ACHN (cell line): Measurements from ENCODE around the gene RTP5.

Experiments used
- DNase-seq: peaks from one replicate; pipeline ENCODE4 v3.0.0-alpha.2; 2015
- in situ Hi-C: cut with HindIII; loops from 2 replicates; pipeline ENCODE4 v1.10.0; 2017; ENCODE audit warnings: low sequenced_read_pairs, low pct_ligation_motif_present, low pct_unique_long_range_greater_than_20kb

Gene RTP5

DNA sequence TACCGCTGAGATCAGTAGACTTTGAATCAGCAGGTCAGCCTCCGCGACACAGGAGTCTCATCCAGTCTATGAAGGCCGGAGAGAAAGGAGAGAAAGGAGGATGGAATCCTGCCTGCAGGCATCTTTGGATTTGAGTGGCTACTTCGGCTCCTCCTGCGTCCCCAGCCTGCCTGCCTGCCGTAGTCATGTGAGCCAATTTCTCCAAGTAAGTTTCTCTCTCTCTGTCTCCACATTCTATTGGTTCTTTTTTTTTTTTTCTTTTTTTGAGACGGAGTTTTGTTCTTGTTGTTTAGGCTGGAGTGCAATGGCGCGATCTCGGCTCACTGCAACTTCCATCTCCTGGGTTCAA, 27.5 kb upstream of the RTP5 start:
- in situ Hi-C loops: no loop called here
- DNase-seq: no peak

DNA sequence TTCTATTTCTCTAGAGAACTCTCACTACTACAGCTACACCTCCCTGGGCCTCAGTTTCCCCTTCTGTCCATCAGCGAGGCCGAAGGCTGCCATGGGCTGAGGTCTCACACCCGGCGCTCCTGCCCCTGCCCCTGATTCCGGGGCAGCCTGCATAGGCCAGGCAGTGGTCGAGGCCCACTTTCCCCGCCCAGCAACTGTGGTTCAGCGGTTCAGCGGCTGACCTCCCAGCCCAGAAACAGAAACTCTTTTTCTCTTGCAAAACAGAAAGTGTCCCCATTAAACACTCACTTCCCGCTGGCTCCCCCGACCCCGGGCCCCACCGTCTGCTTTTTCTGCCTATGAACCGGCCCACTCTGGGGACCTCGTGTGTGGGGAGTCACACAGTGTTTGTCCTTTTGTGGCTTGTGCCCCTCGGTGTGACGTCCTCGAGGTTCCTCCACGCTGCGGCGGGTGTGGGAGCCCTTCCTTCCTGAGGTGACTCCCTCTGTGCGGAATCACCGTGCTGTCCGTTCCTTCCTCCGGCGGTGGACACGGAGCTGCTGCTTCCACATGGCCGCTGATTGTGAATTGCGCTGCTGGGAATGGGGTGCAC, 26.8 kb upstream of the RTP5 start:
- in situ Hi-C loops: no loop called here
- no peak for DNase-seq

DNA sequence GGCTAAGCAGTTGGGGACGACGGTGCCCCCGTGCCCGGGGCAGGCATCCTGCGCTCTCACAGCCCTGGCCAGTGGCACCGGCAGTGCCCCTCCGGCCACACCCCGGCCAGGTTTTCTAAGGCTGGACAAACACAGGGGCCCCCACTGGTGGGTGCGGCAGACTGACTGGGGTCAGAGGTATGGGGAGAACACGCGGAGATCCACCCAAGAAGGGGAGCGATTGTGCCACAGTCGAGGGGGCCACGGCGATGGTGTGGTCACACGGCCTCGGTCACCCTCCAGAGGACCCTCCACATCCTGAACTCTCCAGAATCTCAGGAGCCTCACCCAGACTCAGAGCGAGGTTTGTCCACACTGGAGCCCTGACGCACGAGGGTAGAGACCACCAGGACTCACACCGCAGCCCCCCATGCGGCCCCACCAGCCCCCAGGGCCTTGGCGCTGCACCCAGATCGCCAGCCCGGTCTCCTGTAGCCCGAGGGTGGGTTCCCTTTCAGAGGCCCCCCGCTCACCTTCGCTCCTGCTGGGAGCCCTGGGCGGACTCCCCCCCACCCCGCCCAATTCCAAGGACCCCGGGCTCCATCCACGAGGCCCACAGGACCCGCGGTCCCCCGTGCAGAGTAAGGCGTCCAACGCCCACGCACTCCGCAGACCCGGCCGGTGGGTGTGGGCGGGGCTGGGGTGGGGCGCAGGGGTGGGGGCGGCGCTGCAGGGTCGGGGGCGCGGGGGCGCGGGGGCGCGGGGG, 26.0 kb upstream of the RTP5 start:
- in situ Hi-C loops: no loop called here

DNA sequence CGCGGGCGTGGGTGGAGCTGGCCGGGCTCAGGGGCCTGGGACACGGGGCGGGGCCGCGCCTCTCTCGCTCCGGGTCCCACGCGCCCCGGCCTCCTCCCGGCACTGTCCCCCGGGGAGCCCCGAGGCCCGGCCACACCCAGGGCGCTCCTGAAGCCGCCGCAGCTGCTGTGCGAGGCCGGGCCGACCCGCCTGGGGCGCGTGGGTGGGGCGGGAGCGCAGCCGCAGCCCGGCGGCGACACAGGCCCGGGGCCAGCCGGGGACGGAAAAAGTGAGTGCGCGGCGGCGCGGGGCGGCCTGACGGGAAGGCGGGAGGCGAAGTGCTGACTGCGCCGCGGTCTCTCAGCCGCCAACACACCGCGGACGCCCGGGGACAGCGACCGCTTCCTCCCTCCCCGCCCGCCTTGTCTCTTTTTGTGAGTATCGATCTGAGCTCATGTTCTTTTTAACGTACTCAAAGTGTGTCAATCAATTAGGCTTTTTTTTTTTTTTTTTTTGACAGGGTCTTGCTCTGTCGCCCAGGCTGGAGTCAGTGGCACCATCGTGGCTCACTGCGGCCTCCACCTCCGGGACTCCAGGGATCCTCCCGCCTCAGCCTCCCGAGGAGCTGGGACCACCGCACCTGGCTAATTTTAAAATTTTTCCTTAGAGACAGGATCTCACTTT, 25.3 kb upstream of the RTP5 start:
- DNase-seq: no peak
- in situ Hi-C loops: no loop called here

More for the DNA sequence above, 26.0 kb upstream of the RTP5 start:
- no peak for DNase-seq

DNA sequence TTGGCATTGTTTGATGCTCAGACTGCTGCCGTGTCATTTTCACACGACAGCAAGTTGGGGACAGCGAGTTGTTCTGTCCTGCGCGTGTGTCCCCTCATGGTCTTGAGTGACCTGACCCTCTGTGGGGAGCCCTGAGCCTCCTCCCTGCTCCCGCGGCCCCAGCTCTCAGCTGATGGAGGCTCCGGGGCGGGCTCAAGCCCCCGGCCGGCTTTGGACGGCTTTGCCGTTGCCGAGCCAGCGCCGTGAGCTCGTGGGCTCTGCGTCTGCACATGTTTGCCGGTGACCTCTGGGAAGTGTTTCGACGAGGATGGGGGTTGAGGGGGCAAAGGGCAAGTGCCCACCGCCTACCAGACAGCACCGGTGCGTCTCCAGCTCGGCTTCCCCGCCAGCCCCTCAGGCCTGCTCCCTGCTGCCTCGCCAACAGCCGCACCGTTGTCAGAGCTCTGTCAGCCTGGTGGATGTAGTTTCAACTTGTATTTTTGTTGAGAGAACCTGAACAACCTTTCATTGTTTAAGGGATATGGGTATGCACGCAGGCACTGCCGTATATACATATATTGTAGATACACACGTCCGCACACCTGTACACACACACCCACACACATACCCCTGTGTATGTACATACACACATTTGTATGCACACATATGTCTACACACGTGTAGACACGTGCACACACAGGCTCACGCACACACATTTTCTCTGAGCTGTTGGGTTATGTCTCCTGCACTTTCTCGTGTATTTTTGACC, 24.5 kb upstream of the RTP5 start:
- in situ Hi-C loops: no loop called here
- no peak for DNase-seq

DNA sequence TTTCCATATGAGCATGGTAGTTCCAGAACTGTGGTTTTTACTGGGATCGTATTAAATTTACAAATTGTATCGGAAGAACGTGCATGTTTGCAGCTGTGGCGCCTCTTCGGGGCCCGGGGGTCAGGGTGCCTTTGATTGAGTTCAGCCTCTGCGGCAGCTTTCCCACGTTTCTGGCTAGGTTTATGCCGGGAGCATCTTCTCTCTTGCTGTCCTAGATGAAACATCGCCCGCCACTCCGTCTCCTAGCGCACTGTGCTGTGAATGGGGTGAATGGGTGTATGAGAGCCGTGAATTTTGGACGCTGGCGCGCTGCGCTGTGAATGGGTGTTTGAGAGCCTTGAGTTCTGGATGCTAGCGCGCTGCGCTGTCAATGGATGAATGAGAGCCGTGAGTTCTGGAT, 23.1 kb upstream of the RTP5 start:
- no peak for DNase-seq
- in situ Hi-C loops: no loop called here

DNA sequence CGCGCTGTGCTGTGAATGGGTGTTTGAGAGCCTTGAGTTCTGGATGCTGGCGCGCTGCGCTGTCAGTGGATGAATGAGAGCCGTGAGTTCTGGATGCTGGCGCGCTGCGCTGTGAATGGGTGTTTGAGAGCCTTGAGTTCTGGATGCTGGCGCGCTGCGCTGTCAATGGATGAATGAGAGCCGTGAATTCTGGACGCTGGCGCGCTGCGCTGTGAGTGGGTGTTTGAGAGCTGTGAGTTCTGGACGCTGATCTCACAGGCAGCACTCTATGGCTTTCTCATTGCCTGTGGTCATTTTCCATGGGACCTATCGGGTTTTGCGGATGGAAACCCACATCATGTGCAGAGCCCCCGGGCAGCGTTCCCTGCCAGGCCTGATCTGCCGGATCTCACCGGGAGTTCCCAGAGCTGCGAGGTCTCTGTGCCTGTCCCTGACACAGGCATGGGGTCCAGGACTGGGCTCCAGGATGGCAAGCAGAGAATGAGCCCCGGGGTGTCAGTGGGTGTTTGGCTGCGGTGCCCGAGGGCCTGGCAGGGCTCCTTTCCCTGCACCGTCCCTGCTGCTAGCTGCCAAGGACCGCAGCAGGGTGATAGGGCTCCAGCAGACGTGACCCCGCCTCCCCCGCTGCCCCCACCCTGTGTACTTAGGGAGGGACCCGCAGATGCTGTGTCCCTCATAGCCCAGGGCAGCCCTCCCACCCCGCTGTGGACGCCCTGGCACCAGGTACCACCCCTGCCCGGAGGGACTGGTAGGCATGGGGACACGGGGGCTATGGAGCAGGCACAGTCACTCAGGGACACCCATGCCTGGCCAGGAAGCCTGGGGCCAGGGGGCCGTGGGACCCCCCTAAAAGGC, 20.5 kb upstream of the RTP5 start:
- in situ Hi-C loops: no loop called here

DNA sequence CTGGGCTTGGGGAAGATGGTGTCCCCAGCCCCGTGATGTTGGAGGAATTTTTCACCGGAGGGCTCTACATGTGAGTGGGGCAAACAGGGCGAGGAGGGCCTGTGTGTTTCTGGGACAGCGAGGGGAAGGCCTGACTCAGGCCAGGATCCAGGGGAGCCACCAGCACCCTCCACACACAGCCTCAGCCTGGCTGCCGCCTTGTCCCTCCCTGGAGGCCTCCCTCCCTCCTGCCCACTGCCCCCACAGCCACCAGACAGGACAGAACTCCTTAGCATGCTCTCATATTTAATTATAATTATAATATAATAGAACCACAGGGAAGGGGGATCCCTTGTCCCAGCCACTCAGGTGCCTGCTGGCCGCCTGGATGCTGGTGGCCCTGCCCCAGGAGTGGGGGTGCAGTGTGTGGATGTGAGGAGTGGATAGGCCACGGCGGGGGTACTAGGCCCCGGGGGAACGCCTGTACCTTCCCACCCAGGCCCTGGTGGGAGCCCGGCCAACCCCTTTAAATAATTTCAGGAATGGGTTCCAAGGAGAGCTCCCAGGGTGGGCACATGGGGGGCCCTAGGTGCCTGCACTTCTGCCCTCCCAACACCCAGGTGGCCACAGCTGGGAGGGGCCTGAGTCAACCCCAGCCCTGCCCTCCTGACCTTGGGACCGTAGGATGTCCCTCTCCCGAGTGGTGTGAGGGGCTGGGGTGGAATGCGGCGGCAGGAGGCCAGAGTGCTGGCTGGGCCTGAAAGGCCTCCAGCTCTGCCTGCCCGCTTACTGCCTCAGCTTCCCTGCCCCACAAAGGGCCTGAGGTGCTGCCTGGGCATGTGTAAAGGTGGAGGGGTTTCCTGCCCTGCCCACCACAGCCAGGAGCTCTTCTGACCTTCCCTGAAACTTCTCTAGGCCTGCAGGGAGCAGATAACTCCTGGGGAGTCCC, 19.6 kb upstream of the RTP5 start:
- no peak for DNase-seq
- in situ Hi-C loops: no loop called here

More for the DNA sequence above, 20.5 kb upstream of the RTP5 start:
- no peak for DNase-seq

DNA sequence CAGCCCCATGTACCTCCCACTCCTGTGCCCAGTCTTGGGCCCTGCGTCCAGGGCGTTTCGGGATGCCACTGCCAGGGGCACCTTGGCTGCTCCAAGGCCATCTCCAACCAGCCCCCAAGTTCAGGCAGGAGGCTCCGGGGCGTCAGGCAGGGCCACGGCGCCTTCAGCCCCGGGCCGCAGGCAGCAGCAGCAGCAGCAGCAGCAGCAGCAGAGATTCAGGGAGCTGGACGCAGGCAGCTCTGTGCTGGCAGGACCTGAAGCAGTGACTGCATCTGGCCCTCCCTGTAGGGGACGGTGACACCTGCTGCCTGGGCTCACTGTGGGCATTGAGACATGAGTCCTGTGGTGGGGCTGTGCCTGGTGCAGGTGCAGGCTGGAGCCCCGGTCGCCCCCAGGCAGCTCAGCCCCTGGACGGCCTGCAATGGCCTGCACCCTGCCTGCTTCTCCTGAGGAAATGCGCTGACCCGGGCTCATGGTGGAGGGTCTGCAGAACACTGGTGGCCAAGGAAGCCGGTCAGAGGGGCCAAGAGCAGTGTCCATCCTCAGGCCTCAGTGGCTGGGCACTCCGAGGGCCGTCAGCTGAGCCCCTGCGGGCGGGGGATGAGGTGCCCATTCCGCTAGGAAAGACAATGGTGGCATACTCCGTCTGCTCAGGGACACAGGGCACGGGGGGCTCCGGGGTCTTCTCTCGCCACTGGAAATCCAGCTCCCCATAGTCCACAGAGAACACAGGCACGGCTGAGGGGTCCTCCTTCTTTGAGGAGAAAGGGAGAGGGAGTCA, 18.8 kb upstream of the RTP5 start:
- DNase-seq: no peak
- in situ Hi-C loops: no loop called here

DNA sequence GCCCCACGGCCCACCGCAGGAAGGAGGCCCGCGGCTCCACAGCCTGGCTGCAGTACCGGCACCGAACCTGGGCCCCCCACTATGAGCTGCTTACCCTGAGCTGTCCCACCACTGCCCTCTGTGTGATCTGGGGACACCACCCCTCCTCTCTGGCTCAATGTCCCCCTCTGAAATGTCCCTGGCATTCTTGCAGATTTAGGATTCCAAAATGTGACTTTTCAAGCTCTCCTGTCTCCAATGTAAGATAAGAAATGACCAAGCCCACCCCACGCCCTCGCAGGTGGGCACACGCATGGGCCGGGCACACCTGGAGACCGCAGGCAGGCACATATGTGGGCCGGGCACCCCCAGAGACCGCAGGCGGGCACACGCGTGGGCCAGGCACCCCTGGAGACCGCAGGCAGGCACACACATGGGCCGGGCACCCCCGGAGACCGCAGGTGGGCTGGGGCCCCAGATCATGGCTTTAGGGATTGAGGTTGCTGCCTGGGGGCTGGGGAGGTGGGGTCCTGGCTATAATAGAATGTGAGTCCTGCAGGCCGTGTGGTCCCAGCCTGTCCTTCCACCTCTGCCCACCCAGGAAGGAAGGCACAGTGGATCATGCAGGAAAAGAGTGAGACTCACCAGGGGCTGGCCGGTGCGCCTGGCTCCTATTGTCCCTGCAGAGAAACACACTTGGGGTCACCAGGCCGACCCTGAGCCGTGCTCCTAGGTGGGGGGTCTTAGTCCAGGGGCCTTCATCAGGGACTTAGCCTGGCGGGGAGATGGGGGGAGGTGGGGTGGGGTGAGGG, 18.0 kb upstream of the RTP5 start:
- in situ Hi-C loops: no loop called here

DNA sequence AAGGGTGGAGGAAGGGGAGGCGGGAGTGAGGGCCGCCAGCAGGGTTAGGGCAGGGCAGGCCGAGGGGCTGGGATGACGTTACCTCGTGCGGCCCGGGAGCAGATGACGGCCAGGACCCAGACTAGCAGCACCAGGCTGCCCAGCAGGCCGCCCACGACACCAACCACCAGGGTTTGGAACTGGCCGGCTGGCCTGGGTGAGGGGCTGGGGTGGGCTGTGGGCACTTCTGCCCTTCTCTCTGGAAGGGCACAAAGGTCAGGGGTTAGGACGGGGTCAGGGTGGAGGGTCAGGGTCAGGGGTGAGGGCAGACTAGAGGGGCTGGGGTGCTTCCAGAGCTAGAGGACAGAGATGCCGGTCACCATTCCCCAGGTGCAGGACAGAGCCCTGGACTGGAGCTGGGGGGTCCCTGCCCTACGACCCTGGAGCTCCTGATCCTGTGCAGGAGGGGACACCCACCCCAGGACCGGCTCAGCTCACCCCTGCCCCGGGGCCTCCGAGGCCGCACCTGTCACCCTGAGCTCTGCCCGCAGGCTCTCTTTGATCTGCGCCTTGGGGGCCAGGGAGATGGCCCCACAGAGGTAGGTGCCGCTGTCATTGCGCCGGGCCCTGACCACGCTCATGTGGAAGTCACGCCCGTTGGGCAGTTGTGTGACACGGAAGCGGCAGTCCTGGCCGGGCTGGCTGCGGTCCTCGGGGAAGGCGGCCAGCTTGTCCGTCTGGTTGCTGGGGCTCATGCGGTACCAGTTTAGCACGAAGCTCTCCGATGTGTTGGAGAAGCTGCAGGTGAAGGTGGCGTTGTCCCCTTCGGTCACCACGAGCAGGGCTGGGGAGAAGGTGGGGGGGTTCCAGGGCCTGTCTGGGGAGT, 17.2 kb upstream of the RTP5 start:
- in situ Hi-C loops: no loop called here

More for the DNA sequence above, 18.0 kb upstream of the RTP5 start:
- DNase-seq: no peak

DNA sequence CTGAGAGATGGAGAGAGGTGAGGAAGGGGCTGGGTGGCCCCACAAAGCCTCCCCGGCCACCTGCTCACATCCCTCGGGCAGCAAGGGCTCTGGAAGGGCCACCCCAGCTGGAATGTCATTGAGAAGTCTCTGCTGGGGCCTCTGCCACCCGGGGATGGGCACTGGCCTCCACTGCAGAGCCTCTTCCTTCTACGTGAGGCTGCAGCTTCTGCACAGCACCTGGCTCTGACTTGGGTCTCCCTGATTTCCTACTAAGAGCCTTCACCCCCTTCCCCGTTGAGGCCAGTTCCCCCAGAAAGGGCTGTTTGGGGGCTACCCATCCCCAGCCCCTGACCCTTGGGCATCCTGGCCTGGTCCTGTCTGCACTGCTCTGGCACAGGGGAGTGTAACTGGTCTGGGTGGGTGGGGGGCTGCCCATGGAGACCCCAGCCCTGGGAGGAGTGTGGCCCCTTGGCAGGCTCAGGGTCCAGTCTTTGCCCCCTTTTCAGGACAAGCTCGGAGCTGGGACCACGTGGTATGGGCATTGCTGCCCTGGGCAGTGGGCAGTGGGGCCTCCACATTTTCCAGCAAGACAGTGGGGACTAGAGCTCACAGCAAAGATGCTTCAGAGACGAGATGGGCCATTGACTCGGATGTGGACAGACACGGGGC, 16.4 kb upstream of the RTP5 start:
- DNase-seq: no peak
- in situ Hi-C loops: no loop called here

More for the DNA sequence above, 17.2 kb upstream of the RTP5 start:
- no peak for DNase-seq

DNA sequence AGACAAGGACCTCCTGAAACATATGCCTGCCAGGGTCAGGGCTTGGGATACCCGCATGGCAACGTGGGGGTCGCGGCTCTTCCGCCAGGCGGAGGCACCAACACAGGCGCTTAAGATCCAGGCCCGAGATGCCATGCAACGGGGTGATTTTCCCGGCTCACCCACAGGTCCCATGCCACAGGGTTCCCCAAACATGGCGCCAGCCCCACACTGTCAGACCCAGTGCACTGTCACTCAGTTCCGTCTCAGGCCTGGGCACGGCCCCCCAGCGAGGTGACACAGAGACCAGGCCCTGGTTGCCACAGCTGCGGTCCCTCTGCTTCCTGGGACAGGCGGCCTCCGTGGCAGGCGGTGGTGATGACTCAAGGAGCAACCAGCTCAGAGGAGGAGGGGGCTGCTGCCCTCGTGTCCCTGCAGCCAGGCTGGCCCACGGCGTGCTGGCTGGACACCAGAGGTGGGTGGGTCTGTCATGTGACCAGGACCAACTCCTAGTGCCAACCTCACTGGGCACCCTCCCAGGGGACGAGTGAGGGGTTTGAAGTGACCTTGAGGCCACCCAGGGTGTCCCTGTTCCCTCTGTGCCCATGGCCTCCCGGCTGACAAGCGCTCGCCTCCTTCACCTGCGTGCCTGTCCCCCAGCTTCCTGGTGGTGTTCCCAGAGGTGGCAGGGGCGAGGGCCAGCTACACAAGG, 15.7 kb upstream of the RTP5 start:
- no peak for DNase-seq
- in situ Hi-C loops: no loop called here
